ENCODE results near the gene CCDC201.

DNA sequence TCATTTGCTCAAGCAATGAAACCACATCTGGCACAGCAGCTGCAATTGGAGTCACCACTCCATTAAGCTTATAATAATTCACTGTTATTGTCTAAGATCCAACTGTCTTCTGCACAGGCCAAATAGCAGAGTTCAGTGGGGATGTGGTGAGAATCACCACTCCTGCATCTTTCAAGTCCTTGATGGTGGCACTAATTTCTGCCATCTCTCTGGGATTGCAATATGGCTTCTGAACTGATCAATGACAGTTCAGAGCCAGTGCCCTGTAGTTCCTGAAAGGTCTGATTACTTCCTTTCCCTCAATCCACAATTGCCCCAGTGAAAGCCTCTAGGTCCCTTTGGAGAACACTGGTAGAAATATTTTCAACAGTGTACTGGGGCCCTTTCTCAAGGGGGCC is 21.8 kb upstream of the CCDC201 start:
- TF ChIP-seq, protein P1, sequence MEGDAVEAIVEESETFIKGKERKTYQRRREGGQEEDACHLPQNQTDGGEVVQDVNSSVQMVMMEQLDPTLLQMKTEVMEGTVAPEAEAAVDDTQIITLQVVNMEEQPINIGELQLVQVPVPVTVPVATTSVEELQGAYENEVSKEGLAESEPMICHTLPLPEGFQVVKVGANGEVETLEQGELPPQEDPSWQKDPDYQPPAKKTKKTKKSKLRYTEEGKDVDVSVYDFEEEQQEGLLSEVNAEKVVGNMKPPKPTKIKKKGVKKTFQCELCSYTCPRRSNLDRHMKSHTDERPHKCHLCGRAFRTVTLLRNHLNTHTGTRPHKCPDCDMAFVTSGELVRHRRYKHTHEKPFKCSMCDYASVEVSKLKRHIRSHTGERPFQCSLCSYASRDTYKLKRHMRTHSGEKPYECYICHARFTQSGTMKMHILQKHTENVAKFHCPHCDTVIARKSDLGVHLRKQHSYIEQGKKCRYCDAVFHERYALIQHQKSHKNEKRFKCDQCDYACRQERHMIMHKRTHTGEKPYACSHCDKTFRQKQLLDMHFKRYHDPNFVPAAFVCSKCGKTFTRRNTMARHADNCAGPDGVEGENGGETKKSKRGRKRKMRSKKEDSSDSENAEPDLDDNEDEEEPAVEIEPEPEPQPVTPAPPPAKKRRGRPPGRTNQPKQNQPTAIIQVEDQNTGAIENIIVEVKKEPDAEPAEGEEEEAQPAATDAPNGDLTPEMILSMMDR (IDR thresholded peaks at IDR 0.05; ENCODE audit: low read depth, low read length, poor library complexity, severe bottlenecking), result no peak
- no peak for TF ChIP-seq EZH2phosphoT487 (IDR thresholded peaks at IDR 0.05; ENCODE audit: borderline replicate concordance, low read length)

Data from DOHH2 (cell line).